ENCODE results near the gene ZGRF1.

DNA sequence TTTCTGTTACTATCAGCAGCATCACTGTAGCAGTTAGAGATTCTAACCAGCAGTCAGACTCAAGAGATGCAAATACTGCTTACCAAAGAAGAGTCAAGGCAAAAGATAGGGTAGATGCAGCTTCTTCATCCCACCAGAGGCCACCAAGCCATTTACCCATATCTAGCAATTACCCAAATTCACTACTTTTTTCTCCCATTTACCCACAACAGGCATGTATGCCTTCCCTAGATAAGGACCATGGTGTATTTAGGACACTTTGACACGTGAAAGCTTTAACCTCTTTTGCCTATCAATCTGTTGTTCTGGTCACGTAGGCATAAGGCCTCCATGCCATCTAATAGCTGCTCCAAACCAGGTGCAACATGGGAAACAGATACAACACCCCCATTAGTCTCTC, 5.8 kb upstream of the ZGRF1 start:
- TF ChIP-seq POLR2A (IDR thresholded peaks at IDR 0.05) = no peak
- no peak for TF ChIP-seq CTCF (IDR thresholded peaks at IDR 0.05)
- TF ChIP-seq POLR2AphosphoS5 (IDR thresholded peaks at IDR 0.05) = no peak
- no peak for TF ChIP-seq EP300 (IDR thresholded peaks at IDR 0.05)

All from upper lobe of left lung (tissue), 4 donors.